ENCODE results near the gene ZNF680. TPM values are rescaled to one million over a fixed set of nuclear protein-coding genes. Genes with fewer than 3 reads are reported as not detected.
A peak's percentile ranks its signal among the peaks of the same experiment; 100 is the strongest.

The ZNF680 gene
- total RNA-seq, 2 donors from 2014 or later: 17.6 to 48.2 TPM

DNA sequence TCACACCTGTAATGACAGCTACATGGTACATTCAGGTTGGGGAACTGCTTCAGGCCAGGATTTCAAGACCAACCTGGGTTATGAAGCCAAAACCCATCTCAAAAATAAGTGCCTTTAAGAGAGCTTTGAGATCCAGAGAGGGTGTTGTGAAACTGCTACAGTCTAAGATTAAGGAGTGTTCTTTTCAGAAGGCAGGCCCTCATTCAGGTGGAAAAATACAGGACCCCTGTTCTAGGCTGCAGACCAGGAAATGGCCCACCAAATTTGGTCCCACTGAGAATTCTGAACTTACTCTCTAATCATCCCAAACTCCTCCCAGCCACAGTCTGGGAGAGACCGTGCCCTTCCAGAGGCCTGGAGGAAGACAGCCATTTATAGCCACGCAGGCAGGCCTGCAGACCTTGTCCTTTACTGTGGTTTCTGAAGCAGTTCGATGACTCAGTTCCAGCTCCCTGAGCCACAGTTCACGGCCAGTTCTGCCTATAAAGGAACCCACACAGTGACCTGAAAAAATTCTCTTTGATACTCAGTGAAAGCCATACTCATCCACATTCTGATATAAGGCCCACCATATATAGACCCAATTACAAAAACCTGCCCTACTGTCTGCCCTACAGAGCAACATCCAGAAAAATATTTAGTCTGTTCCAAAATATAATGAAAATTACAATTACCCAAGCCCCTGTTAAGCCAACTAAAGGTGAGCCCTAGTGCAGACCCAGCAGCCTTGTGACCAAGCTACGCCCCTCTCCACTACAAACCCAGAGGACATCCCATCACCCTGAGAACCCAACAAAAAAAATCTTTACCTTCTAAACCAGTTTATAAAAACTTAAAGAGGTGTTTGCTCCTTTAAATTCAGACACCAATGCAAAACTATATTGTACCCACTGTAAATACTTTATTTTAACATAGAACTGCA lies 21.2 kb downstream of the ZNF680 start:
- TF ChIP-seq, protein P1, sequence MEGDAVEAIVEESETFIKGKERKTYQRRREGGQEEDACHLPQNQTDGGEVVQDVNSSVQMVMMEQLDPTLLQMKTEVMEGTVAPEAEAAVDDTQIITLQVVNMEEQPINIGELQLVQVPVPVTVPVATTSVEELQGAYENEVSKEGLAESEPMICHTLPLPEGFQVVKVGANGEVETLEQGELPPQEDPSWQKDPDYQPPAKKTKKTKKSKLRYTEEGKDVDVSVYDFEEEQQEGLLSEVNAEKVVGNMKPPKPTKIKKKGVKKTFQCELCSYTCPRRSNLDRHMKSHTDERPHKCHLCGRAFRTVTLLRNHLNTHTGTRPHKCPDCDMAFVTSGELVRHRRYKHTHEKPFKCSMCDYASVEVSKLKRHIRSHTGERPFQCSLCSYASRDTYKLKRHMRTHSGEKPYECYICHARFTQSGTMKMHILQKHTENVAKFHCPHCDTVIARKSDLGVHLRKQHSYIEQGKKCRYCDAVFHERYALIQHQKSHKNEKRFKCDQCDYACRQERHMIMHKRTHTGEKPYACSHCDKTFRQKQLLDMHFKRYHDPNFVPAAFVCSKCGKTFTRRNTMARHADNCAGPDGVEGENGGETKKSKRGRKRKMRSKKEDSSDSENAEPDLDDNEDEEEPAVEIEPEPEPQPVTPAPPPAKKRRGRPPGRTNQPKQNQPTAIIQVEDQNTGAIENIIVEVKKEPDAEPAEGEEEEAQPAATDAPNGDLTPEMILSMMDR (IDR thresholded peaks at IDR 0.05): no peak
- TF ChIP-seq POLR2A (IDR thresholded peaks at IDR 0.05) (no peak), POLR2AphosphoS5 (IDR thresholded peaks at IDR 0.05) (no peak)
- H3K4me3 ChIP-seq: no peak overlapping the region
- intact Hi-C loops (cut with DNase I): no loop called here
- no peaks in the 10 kb centered on the region for H3K4me1 ChIP-seq (replicated peaks)
- WGBS: 66% methylated on average over 5 of the region's 5 CpGs
- no peaks in the 10 kb centered on the region for H3K9me3 ChIP-seq
- H3K27ac ChIP-seq: peak overlapping the region in 1 of 2 donors; percentile 12
- DNase-seq (ENCODE audit: low spot score): no peak
- no peaks in the 10 kb centered on the region for H3K27me3 ChIP-seq (replicated peaks; ENCODE audit: insufficient read depth)
- no peaks in the 10 kb centered on the region for H3K36me3 ChIP-seq

DNA sequence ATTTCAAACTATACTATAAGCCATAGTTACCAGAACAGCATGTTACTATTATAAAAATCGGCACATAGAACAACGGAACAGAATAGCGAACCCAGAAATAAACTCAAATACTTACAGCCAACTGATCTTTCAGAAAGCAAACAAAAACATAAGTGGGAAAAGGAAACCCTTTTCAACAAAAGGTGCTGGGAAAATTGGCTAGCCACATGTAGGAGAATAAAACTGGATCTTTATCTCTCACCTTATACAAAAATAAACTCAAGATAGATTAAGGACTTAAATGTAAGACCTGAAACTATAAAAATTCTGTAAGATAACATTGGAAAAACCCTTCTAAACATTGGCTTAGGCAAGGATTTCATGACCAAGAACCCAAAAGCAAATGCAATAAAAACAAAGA lies 29.1 kb downstream of the ZNF680 start:
- no peaks in the 10 kb centered on the region for H3K27me3 ChIP-seq (replicated peaks; ENCODE audit: insufficient read depth)
- H3K4me1 ChIP-seq (replicated peaks): no peaks in the 10 kb centered on the region
- H3K27ac ChIP-seq: no peak overlapping the region
- TF ChIP-seq POLR2AphosphoS5 (IDR thresholded peaks at IDR 0.05) (no peak), POLR2A (IDR thresholded peaks at IDR 0.05) (no peak)
- TF ChIP-seq, protein P1 (IDR thresholded peaks at IDR 0.05): no peak
- WGBS: 40% methylated on average over 3 of the region's 3 CpGs
- no peaks in the 10 kb centered on the region for H3K9me3 ChIP-seq
- DNase-seq (ENCODE audit: low spot score): no peak
- intact Hi-C loops (cut with DNase I): no loop called here
- no peak overlapping the region for H3K4me3 ChIP-seq
- no peaks in the 10 kb centered on the region for H3K36me3 ChIP-seq

DNA sequence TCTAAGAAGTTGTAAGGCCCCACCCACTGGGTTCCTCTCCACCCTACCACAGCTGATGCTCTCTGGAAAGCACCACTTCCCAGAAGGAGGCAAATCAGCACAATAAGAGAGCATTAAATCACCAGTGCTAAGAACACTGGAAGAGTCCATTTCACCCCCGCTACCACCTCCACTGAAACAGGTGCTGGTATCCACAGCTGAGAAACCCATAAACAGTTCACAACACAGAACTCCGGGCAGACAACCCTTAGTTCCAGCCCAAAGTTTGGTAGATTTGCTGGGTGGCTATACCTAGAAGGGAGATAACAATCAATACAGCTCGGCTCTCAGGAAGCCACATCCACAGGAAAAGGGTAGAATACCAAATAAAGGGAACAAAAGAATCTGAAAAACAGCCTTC lies 34.1 kb downstream of the ZNF680 start:
- intact Hi-C loops (cut with DNase I): no loop called here
- DNase-seq (ENCODE audit: low spot score): no peak
- H3K36me3 ChIP-seq: no peaks in the 10 kb centered on the region
- WGBS: 93% methylated on average over 3 of the region's 3 CpGs
- TF ChIP-seq POLR2AphosphoS5 (IDR thresholded peaks at IDR 0.05) (no peak), POLR2A (IDR thresholded peaks at IDR 0.05) (no peak)
- TF ChIP-seq, protein P1 (IDR thresholded peaks at IDR 0.05): no peak
- H3K4me3 ChIP-seq: no peak overlapping the region
- H3K4me1 ChIP-seq (replicated peaks): no peaks in the 10 kb centered on the region
- no peaks in the 10 kb centered on the region for H3K9me3 ChIP-seq
- H3K27ac ChIP-seq: no peak overlapping the region
- H3K27me3 ChIP-seq (replicated peaks; ENCODE audit: insufficient read depth): no peaks in the 10 kb centered on the region

- DNase-seq (ENCODE audit: low spot score): no peak
- no peak overlapping the region for H3K27ac ChIP-seq
- intact Hi-C loops (cut with DNase I): no loop called here
- H3K36me3 ChIP-seq: no peaks in the 10 kb centered on the region
- TF ChIP-seq POLR2AphosphoS5 (IDR thresholded peaks at IDR 0.05) (no peak), POLR2A (IDR thresholded peaks at IDR 0.05) (no peak)
- TF ChIP-seq, protein P1 (IDR thresholded peaks at IDR 0.05): no peak
- 97% methylated on average over 2 of the region's 2 CpGs for WGBS
- H3K4me1 ChIP-seq (replicated peaks): no peaks in the 10 kb centered on the region
- H3K4me3 ChIP-seq: no peak overlapping the region
- no peaks in the 10 kb centered on the region for H3K27me3 ChIP-seq (replicated peaks; ENCODE audit: insufficient read depth)
- peaks cover 7% of the 10 kb centered on the region for H3K9me3 ChIP-seq
Measured at GRCh38 chr7:64521409-64521984, 41.4 kb downstream of the ZNF680 start.
